Measurements from ENCODE around the gene BRD3. TPM values are rescaled to one million over a fixed set of nuclear protein-coding genes. Genes with fewer than 3 reads are reported as not detected.
"Not testable (repeated sequence)": the region's sequence is repeated elsewhere in the genome, so short reads cannot be mapped to it uniquely, and the experiment has no call there.

The BRD3 gene
- total RNA-seq, 1 experiment from 2014 or later = 1.7 TPM

- in situ Hi-C loops (cut with HindIII; ENCODE audit: low pct_unique_long_range_greater_than_20kb, low sequenced_read_pairs) = no loop called here
- DNase-seq (ENCODE audit: low read depth, low spot score) = peak; percentile 47
Observed at GRCh38 chr9:133991964-133992779, 75.7 kb downstream of the BRD3 start, which contains the start of gene VAV2. Gene VAV2 (minus strand): TSS chr9:133992324. CDS start chr9:133992278, 46 bp downstream.

GRCh38 chr9:133991214-133991921, 76.5 kb downstream of the BRD3 start:
- in situ Hi-C loops (cut with HindIII; ENCODE audit: low pct_unique_long_range_greater_than_20kb, low sequenced_read_pairs) = no loop called here
- DNase-seq (ENCODE audit: low read depth, low spot score) = no peak

GRCh38 chr9:133990366-133991213, 77.2 kb downstream of the BRD3 start:
- in situ Hi-C loops (cut with HindIII; ENCODE audit: low pct_unique_long_range_greater_than_20kb, low sequenced_read_pairs) = no loop called here
- DNase-seq (ENCODE audit: low read depth, low spot score) = no peak

- in situ Hi-C loops (cut with HindIII; ENCODE audit: low pct_unique_long_range_greater_than_20kb, low sequenced_read_pairs) = no loop called here
- no peak for DNase-seq (ENCODE audit: low read depth, low spot score)
Observed at GRCh38 chr9:133989625-133990365, 78.0 kb downstream of the BRD3 start.

- in situ Hi-C loops (cut with HindIII; ENCODE audit: low pct_unique_long_range_greater_than_20kb, low sequenced_read_pairs) = not testable (repeated sequence)
Observed at GRCh38 chr9:133988771-133989170, 79.1 kb downstream of the BRD3 start.

GRCh38 chr9:133987946-133988665, 79.7 kb downstream of the BRD3 start:
- DNase-seq (ENCODE audit: low read depth, low spot score) = no peak
- in situ Hi-C loops (cut with HindIII; ENCODE audit: low pct_unique_long_range_greater_than_20kb, low sequenced_read_pairs) = no loop called here

More at GRCh38 chr9:133988771-133989170, 79.1 kb downstream of the BRD3 start:
- DNase-seq (ENCODE audit: low read depth, low spot score) = not testable (repeated sequence)

- no peak for DNase-seq (ENCODE audit: low read depth, low spot score)
- in situ Hi-C loops (cut with HindIII; ENCODE audit: low pct_unique_long_range_greater_than_20kb, low sequenced_read_pairs) = no loop called here
Observed at GRCh38 chr9:133987446-133987788, 80.4 kb downstream of the BRD3 start.

- no peak for DNase-seq (ENCODE audit: low read depth, low spot score)
- in situ Hi-C loops (cut with HindIII; ENCODE audit: low pct_unique_long_range_greater_than_20kb, low sequenced_read_pairs) = no loop called here
Observed at GRCh38 chr9:133986774-133987445, 80.9 kb downstream of the BRD3 start.

- DNase-seq (ENCODE audit: low read depth, low spot score) = no peak
- in situ Hi-C loops (cut with HindIII; ENCODE audit: low pct_unique_long_range_greater_than_20kb, low sequenced_read_pairs) = no loop called here
Observed at GRCh38 chr9:133986061-133986460, 81.8 kb downstream of the BRD3 start.

GRCh38 chr9:133982971-133983720, 84.7 kb downstream of the BRD3 start:
- no peak for DNase-seq (ENCODE audit: low read depth, low spot score)
- in situ Hi-C loops (cut with HindIII; ENCODE audit: low pct_unique_long_range_greater_than_20kb, low sequenced_read_pairs) = no loop called here

GRCh38 chr9:133981958-133982681, 85.7 kb downstream of the BRD3 start:
- DNase-seq (ENCODE audit: low read depth, low spot score) = no peak
- in situ Hi-C loops (cut with HindIII; ENCODE audit: low pct_unique_long_range_greater_than_20kb, low sequenced_read_pairs) = no loop called here

GRCh38 chr9:133981589-133981957, 86.3 kb downstream of the BRD3 start:
- in situ Hi-C loops (cut with HindIII; ENCODE audit: low pct_unique_long_range_greater_than_20kb, low sequenced_read_pairs) = no loop called here
- no peak for DNase-seq (ENCODE audit: low read depth, low spot score)

- in situ Hi-C loops (cut with HindIII; ENCODE audit: low pct_unique_long_range_greater_than_20kb, low sequenced_read_pairs) = no loop called here
- no peak for DNase-seq (ENCODE audit: low read depth, low spot score)
Observed at GRCh38 chr9:133980864-133981588, 86.8 kb downstream of the BRD3 start.

Data from SK-MEL-5 (cell line).